Keratinocyte (primary cell): ENCODE results near the gene CRELD1.

Experiments
- EZH2 ChIP-seq: IDR thresholded peaks from one replicate; pipeline ENCODE4 v1.6.1; 2012; ENCODE audit warnings: inconsistent platforms, mild to moderate bottlenecking, low read length, moderate library complexity
- TF ChIP-seq, protein P1 (sequence below), 3 experiments: IDR thresholded peaks in 1 of 3; conservative IDR thresholded peaks in 1 of 3; optimal IDR thresholded peaks in 1 of 3; 2 replicates in 2 of 3; 3 replicates in 1 of 3; pipeline versions ENCODE3 to v1.5.1; 2011; ENCODE audit warnings: low read length in 3 of 3, mild to moderate bottlenecking in 3 of 3, moderate library complexity in 2 of 3, control low read depth in 1 of 3, inconsistent platforms in 1 of 3; ENCODE audit not compliant: insufficient read depth in 2 of 3; ENCODE audit errors: extremely low read depth in 1 of 3

- TF ChIP-seq, protein P1, sequence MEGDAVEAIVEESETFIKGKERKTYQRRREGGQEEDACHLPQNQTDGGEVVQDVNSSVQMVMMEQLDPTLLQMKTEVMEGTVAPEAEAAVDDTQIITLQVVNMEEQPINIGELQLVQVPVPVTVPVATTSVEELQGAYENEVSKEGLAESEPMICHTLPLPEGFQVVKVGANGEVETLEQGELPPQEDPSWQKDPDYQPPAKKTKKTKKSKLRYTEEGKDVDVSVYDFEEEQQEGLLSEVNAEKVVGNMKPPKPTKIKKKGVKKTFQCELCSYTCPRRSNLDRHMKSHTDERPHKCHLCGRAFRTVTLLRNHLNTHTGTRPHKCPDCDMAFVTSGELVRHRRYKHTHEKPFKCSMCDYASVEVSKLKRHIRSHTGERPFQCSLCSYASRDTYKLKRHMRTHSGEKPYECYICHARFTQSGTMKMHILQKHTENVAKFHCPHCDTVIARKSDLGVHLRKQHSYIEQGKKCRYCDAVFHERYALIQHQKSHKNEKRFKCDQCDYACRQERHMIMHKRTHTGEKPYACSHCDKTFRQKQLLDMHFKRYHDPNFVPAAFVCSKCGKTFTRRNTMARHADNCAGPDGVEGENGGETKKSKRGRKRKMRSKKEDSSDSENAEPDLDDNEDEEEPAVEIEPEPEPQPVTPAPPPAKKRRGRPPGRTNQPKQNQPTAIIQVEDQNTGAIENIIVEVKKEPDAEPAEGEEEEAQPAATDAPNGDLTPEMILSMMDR (optimal IDR thresholded peaks at IDR 0.05 in 1 of 3, IDR thresholded peaks at IDR 0.05 in 1 of 3, conservative IDR thresholded peaks at IDR 0.05 in 1 of 3; ENCODE audit: extremely low read depth in 1 of 3, insufficient read depth in 2 of 3, low read length in 3 of 3), result no peak
- no peak for TF ChIP-seq EZH2
Measured at GRCh38 chr3:9942934-9943690, 9.5 kb downstream of the CRELD1 start.
